H9 (cell line): ENCODE results near the gene SYT9. TPM values are rescaled to one million over a fixed set of nuclear protein-coding genes. Genes with fewer than 3 reads are reported as not detected.

ENCODE experiments used
- DNase-seq: peaks from one replicate; pipeline ENCODE4 v3.0.0-alpha.2; 2017
- H2AFZ ChIP-seq: one replicate; pipeline ENCODE4 v1.6.1; 2013; ENCODE audit warnings: mild to moderate bottlenecking, low read length, control low read depth, moderate library complexity
- H2AK5ac ChIP-seq: 2 replicates; pipeline ENCODE4 v1.6.1; 2013; ENCODE audit warnings: low read length, control low read depth, mixed read lengths; ENCODE audit not compliant: insufficient read length
- H2BK120ac ChIP-seq: one replicate; pipeline ENCODE4 v1.6.1; 2013; ENCODE audit warnings: low read depth, mild to moderate bottlenecking, low read length, control low read depth, inconsistent platforms; ENCODE audit not compliant: poor library complexity, severe bottlenecking
- H2BK12ac ChIP-seq: 2 replicates; pipeline ENCODE4 v1.6.1; 2013; ENCODE audit warnings: low read length, control low read depth, mixed read lengths, low read depth; ENCODE audit not compliant: insufficient read length
- H2BK15ac ChIP-seq: 2 replicates; pipeline ENCODE4 v1.6.1; 2013; ENCODE audit warnings: low read depth, low read length, control low read depth
- H2BK20ac ChIP-seq: one replicate; pipeline ENCODE4 v1.6.1; 2013; ENCODE audit warnings: low read depth, mild to moderate bottlenecking, low read length, control low read depth, inconsistent platforms; ENCODE audit not compliant: poor library complexity, severe bottlenecking
- H2BK5ac ChIP-seq: 2 replicates; pipeline ENCODE4 v1.6.1; 2013; ENCODE audit warnings: low read length, control low read depth, mixed read lengths; ENCODE audit not compliant: insufficient read length
- H3K14ac ChIP-seq: 2 replicates; pipeline ENCODE4 v1.6.1; 2013; ENCODE audit warnings: low read length, control low read depth; ENCODE audit not compliant: insufficient read depth
- H3K18ac ChIP-seq: 2 replicates; pipeline ENCODE4 v1.6.1; 2013; ENCODE audit warnings: low read depth, mild to moderate bottlenecking, mixed read lengths, low read length, control low read depth; ENCODE audit not compliant: insufficient read length
- H3K23ac ChIP-seq: 2 replicates; pipeline ENCODE4 v1.6.1; 2013; ENCODE audit warnings: low read length, control low read depth, mixed read lengths, low read depth; ENCODE audit not compliant: insufficient read length
- H3K23me2 ChIP-seq: 2 replicates; pipeline ENCODE4 v1.6.1; 2013; ENCODE audit warnings: low read depth, mild to moderate bottlenecking, mixed read lengths, low read length, control low read depth; ENCODE audit not compliant: insufficient read length, poor library complexity, severe bottlenecking
- H3K27ac ChIP-seq: 2 replicates; pipeline ENCODE4 v1.5.1; 2013; ENCODE audit warnings: low read length, control low read depth, mixed read lengths, low read depth; ENCODE audit not compliant: insufficient read length
- H3K27me3 ChIP-seq: 2 replicates; pipeline ENCODE4 v1.6.1; 2013; ENCODE audit warnings: low read length, control low read depth, inconsistent platforms; ENCODE audit not compliant: insufficient read depth
- H3K4ac ChIP-seq: 2 replicates; pipeline ENCODE4 v1.6.1; 2013; ENCODE audit warnings: low read depth, mild to moderate bottlenecking, control low read depth, inconsistent platforms, low read length, moderate library complexity
- H3K4me1 ChIP-seq: 2 replicates; pipeline ENCODE4 v1.6.1; 2013; ENCODE audit warnings: low read length, control low read depth, inconsistent platforms; ENCODE audit not compliant: insufficient read depth
- H3K4me2 ChIP-seq: 2 replicates; pipeline ENCODE4 v1.6.1; 2013; ENCODE audit warnings: low read length, control low read depth, mixed read lengths; ENCODE audit not compliant: insufficient read length, insufficient read depth
- H3K56ac ChIP-seq: 2 replicates; pipeline ENCODE4 v1.6.1; 2013; ENCODE audit warnings: low read depth, mild to moderate bottlenecking, mixed read lengths, low read length, control low read depth; ENCODE audit not compliant: insufficient read length
- H3K79me1 ChIP-seq: 2 replicates; pipeline ENCODE4 v1.6.1; 2013; ENCODE audit warnings: low read depth, mild to moderate bottlenecking, moderate library complexity, low read length, control low read depth, inconsistent platforms; ENCODE audit not compliant: insufficient read depth, poor library complexity, severe bottlenecking
- H3K79me2 ChIP-seq: 2 replicates; pipeline ENCODE4 v1.6.1; 2013; ENCODE audit warnings: low read length, control low read depth, inconsistent platforms; ENCODE audit not compliant: insufficient read depth
- H3K9ac ChIP-seq: 2 replicates; pipeline ENCODE4 v1.6.1; 2013; ENCODE audit warnings: low read length, control low read depth, mixed read lengths; ENCODE audit not compliant: insufficient read length; ENCODE audit errors: extremely low read depth
- H3K9me3 ChIP-seq: one replicate; pipeline ENCODE4 v1.6.1; 2013; ENCODE audit warnings: low read depth, low read length, inconsistent platforms; ENCODE audit not compliant: control insufficient read depth
- H3T11ph ChIP-seq: one replicate; pipeline ENCODE4 v1.6.1; 2013; ENCODE audit warnings: mild to moderate bottlenecking, low read length, control low read depth, inconsistent platforms
- H4K20me1 ChIP-seq: one replicate; pipeline ENCODE4 v1.6.1; 2013; ENCODE audit not compliant: control insufficient read depth, insufficient read length, insufficient read depth
- H4K5ac ChIP-seq: 2 replicates; pipeline ENCODE4 v1.6.1; 2013; ENCODE audit warnings: low read depth, mild to moderate bottlenecking, mixed read lengths, low read length, control low read depth; ENCODE audit not compliant: insufficient read length
- H4K8ac ChIP-seq: replicated peaks from 2 replicates; pipeline ENCODE4 v1.6.1; 2013; ENCODE audit warnings: low read length, control low read depth, mixed read lengths, low read depth; ENCODE audit not compliant: insufficient read length
- H4K91ac ChIP-seq: 2 replicates; pipeline ENCODE4 v1.6.1; 2013; ENCODE audit warnings: low read depth, mild to moderate bottlenecking, moderate library complexity, mixed read lengths, low read length, control low read depth; ENCODE audit not compliant: insufficient read length
- H3K27ac Mint-ChIP-seq, 3 experiments: 2 replicates in 2 of 3; 3 replicates in 1 of 3; pipeline ENCODE4 v1.8.0; 2020 to 2021; ENCODE audit warnings: mixed read lengths in 3 of 3, mild to moderate bottlenecking in 1 of 3, moderate library complexity in 1 of 3
- H3K27me3 Mint-ChIP-seq: 2 replicates; pipeline ENCODE4 v1.8.0; 2021; ENCODE audit warnings: low read depth, mild to moderate bottlenecking, moderate library complexity, mixed read lengths
- H3K36me3 Mint-ChIP-seq, 3 experiments: 2 replicates in 2 of 3; 3 replicates in 1 of 3; pipeline ENCODE4 v1.8.0; 2020 to 2021; ENCODE audit warnings: low read depth in 3 of 3, mixed read lengths in 3 of 3; ENCODE audit not compliant: insufficient read depth in 1 of 3
- H3K4me1 Mint-ChIP-seq, 2 experiments: 2 replicates each; pipeline ENCODE4 v1.8.0; 2020; ENCODE audit warnings: mixed read lengths in 2 of 2
- H3K4me3 Mint-ChIP-seq, 2 experiments: 2 replicates in 1 of 2; 3 replicates in 1 of 2; pipeline ENCODE4 v1.8.0; 2020 to 2021; ENCODE audit warnings: mild to moderate bottlenecking in 2 of 2, mixed read lengths in 2 of 2, moderate library complexity in 1 of 2
- H3K9me3 Mint-ChIP-seq, 2 experiments: 2 replicates in 1 of 2; 3 replicates in 1 of 2; pipeline ENCODE4 v1.8.0; 2020; ENCODE audit warnings: mild to moderate bottlenecking in 2 of 2, mixed read lengths in 2 of 2, moderate library complexity in 1 of 2
- WGBS: extraction: QIAGEN DNeasy Blood & Tissue Kit; methylation state at CpG from one replicate; pipeline ENCODE4 v1.1.7; 2013; ENCODE audit warnings: missing lambda C conversion rate, low lambda C conversion rate, mixed read lengths; ENCODE audit not compliant: insufficient read length; ENCODE audit errors: extremely low coverage; 5-methylcytosine and 5-hydroxymethylcytosine counted together
- total RNA-seq: library from RNA; stranded (reverse); gene quantifications from 2 replicates; pipeline ENCODE4 v1.2.1, GENCODE V29; 2021
- TF ChIP-seq, protein P1 (sequence below): fragments of 200-600 bp; sonication (generic); conservative IDR thresholded peaks from 3 replicates; pipeline ENCODE4 v1.8.0; 2021; ENCODE audit warnings: antibody characterized with exemption, mild to moderate bottlenecking

The SYT9 gene
- total RNA-seq, 1 experiment from 2014 or later = 0.63 TPM

DNA sequence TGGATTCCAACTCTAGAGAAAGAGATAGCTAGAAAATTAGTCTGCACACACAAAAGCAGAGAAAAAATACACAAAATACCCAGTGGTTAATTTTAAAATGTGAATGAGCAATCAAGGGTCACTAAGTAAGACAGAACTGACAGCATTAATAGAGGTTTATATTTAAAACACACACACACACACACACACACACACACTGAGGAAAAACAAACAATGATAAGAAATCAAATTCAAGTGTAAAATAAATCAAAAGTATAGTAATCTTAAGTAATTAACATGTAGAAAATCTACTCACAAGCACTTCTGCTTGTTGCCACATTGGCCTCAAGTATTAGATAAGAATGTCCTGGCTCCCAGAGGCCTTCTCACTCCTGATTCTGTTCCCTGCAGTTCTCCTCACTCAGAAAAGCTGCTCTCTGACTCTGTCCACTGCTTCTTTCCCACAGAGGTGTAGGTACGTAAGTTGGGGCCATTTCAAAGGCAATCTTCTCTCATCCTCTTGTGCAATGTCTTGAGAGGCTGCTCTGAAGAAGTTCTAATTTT is 200.3 kb downstream of the SYT9 start:
- WGBS = no CpG with 5 or more reads among the region's 1 CpG
- H3K4ac ChIP-seq = no peak overlapping the region
- no peaks in the 10 kb centered on the region for H3K9me3 ChIP-seq
- no peak overlapping the region for H2BK12ac ChIP-seq
- TF ChIP-seq, protein P1, sequence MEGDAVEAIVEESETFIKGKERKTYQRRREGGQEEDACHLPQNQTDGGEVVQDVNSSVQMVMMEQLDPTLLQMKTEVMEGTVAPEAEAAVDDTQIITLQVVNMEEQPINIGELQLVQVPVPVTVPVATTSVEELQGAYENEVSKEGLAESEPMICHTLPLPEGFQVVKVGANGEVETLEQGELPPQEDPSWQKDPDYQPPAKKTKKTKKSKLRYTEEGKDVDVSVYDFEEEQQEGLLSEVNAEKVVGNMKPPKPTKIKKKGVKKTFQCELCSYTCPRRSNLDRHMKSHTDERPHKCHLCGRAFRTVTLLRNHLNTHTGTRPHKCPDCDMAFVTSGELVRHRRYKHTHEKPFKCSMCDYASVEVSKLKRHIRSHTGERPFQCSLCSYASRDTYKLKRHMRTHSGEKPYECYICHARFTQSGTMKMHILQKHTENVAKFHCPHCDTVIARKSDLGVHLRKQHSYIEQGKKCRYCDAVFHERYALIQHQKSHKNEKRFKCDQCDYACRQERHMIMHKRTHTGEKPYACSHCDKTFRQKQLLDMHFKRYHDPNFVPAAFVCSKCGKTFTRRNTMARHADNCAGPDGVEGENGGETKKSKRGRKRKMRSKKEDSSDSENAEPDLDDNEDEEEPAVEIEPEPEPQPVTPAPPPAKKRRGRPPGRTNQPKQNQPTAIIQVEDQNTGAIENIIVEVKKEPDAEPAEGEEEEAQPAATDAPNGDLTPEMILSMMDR = no peak
- H3K9me3 Mint-ChIP-seq = no peaks in the 10 kb centered on the region
- no peak for DNase-seq
- no peak overlapping the region for H2BK120ac ChIP-seq
- H4K20me1 ChIP-seq = no peaks in the 10 kb centered on the region
- no peak overlapping the region for H3K4me2 ChIP-seq
- peaks cover 8 to 13% of the 10 kb centered on the region in 2 experiments; a peak in 2 of 4 replicates for H3K4me1 Mint-ChIP-seq
- H2BK5ac ChIP-seq = no peak overlapping the region
- H3K9ac ChIP-seq = no peak overlapping the region
- H3K4me1 ChIP-seq = no peaks in the 10 kb centered on the region
- H3K23me2 ChIP-seq = no peaks in the 10 kb centered on the region
- H2BK20ac ChIP-seq = no peak overlapping the region
- no peaks in the 10 kb centered on the region for H3K27me3 ChIP-seq
- no peaks in the 10 kb centered on the region for H3K79me1 ChIP-seq
- no peak overlapping the region for H2AK5ac ChIP-seq
- H3K27ac ChIP-seq = no peak overlapping the region
- no peak overlapping the region for H2BK15ac ChIP-seq
- no peak overlapping the region for H3K56ac ChIP-seq
- no peak overlapping the region; a peak in 2 of 7 replicates for H3K27ac Mint-ChIP-seq
- H3K79me2 ChIP-seq = no peaks in the 10 kb centered on the region
- H4K5ac ChIP-seq = no peak overlapping the region
- H3K27me3 Mint-ChIP-seq = peaks cover 2% of the 10 kb centered on the region; the same call in 1 of the 2 replicates
- no peak overlapping the region for H3K4me3 Mint-ChIP-seq
- no peak overlapping the region for H3T11ph ChIP-seq
- H2AFZ ChIP-seq = no peak overlapping the region
- H3K23ac ChIP-seq = no peak overlapping the region
- H3K36me3 Mint-ChIP-seq = no peaks in the 10 kb centered on the region
- H3K14ac ChIP-seq = no peak overlapping the region
- H3K18ac ChIP-seq = no peak overlapping the region
- no peak overlapping the region for H4K8ac ChIP-seq
- H4K91ac ChIP-seq = no peak overlapping the region
